Measurements from ENCODE around the gene SLC6A1.
"Not testable (repeated sequence)": the region's sequence is repeated elsewhere in the genome, so short reads cannot be mapped to it uniquely, and the experiment has no call there.

Gene SLC6A1

GRCh38 chr3:11072631-11073030 lies 80.1 kb downstream of the SLC6A1 start:
- Histone ChIP-seq H3K79me2 (ENCODE audit: insufficient read depth, low read length) (no peaks in the 10 kb centered on the region), H3K36me3 (ENCODE audit: low read length) (no peaks in the 10 kb centered on the region), H3K9me3 (ENCODE audit: insufficient read depth, low read length) (no peaks in the 10 kb centered on the region), H3K9me2 (replicated peaks; ENCODE audit: insufficient read depth, low read length) (no peaks in the 10 kb centered on the region), H2AFZ (ENCODE audit: low read depth, low read length, severe bottlenecking) (no peak overlapping the region), H3K27me3 (ENCODE audit: low read length) (no peaks in the 10 kb centered on the region), H3K4me3 (ENCODE audit: insufficient read depth, low read length, poor library complexity, severe bottlenecking) (no peak overlapping the region), H3K4me2 (ENCODE audit: low read depth, low read length, poor library complexity, severe bottlenecking) (no peak overlapping the region), H3K27ac (ENCODE audit: low read depth, low read length) (no peak overlapping the region), H4K20me1 (ENCODE audit: low read depth, low read length) (no peaks in the 10 kb centered on the region), H3F3A (ENCODE audit: insufficient read depth) (no peaks in the 10 kb centered on the region), H3K9ac (ENCODE audit: low read length) (no peak overlapping the region)
- TF ChIP-seq CTCF (IDR thresholded peaks at IDR 0.05; ENCODE audit: insufficient read depth, low read length, poor library complexity, severe bottlenecking) (no peak), EZH2phosphoT487 (conservative IDR thresholded peaks at IDR 0.05; ENCODE audit: low read length) (no peak)

- Histone ChIP-seq H3K36me3 (ENCODE audit: low read length) (no peaks in the 10 kb centered on the region), H3K4me2 (ENCODE audit: low read depth, low read length, poor library complexity, severe bottlenecking) (no peak overlapping the region), H3F3A (ENCODE audit: insufficient read depth) (no peaks in the 10 kb centered on the region), H3K4me3 (ENCODE audit: insufficient read depth, low read length, poor library complexity, severe bottlenecking) (no peak overlapping the region), H2AFZ (ENCODE audit: low read depth, low read length, severe bottlenecking) (no peak overlapping the region), H3K27me3 (ENCODE audit: low read length) (no peaks in the 10 kb centered on the region), H3K27ac (ENCODE audit: low read depth, low read length) (no peak overlapping the region), H3K9me3 (ENCODE audit: insufficient read depth, low read length) (no peaks in the 10 kb centered on the region), H3K79me2 (ENCODE audit: insufficient read depth, low read length) (no peaks in the 10 kb centered on the region), H3K9ac (ENCODE audit: low read length) (no peak overlapping the region), H3K9me2 (replicated peaks; ENCODE audit: insufficient read depth, low read length) (no peaks in the 10 kb centered on the region), H4K20me1 (ENCODE audit: low read depth, low read length) (no peaks in the 10 kb centered on the region)
- TF ChIP-seq EZH2phosphoT487 (conservative IDR thresholded peaks at IDR 0.05; ENCODE audit: low read length), result no peak
- TF ChIP-seq CTCF (IDR thresholded peaks at IDR 0.05; ENCODE audit: insufficient read depth, low read length, poor library complexity, severe bottlenecking), result no peak
These were observed 81.5 kb downstream of the SLC6A1 start for GRCh38 chr3:11074011-11074410.

GRCh38 chr3:11074451-11074850 lies 81.9 kb downstream of the SLC6A1 start:
- Histone ChIP-seq H3K9me3 (ENCODE audit: insufficient read depth, low read length) (no peaks in the 10 kb centered on the region), H3K27ac (ENCODE audit: low read depth, low read length) (no peak overlapping the region), H3K27me3 (ENCODE audit: low read length) (no peaks in the 10 kb centered on the region), H3F3A (ENCODE audit: insufficient read depth) (no peaks in the 10 kb centered on the region), H3K9me2 (replicated peaks; ENCODE audit: insufficient read depth, low read length) (no peaks in the 10 kb centered on the region), H4K20me1 (ENCODE audit: low read depth, low read length) (no peaks in the 10 kb centered on the region), H3K4me3 (ENCODE audit: insufficient read depth, low read length, poor library complexity, severe bottlenecking) (no peak overlapping the region), H3K36me3 (ENCODE audit: low read length) (no peaks in the 10 kb centered on the region), H2AFZ (ENCODE audit: low read depth, low read length, severe bottlenecking) (no peak overlapping the region), H3K9ac (ENCODE audit: low read length) (no peak overlapping the region), H3K79me2 (ENCODE audit: insufficient read depth, low read length) (no peaks in the 10 kb centered on the region), H3K4me2 (ENCODE audit: low read depth, low read length, poor library complexity, severe bottlenecking) (no peak overlapping the region)
- TF ChIP-seq CTCF (IDR thresholded peaks at IDR 0.05; ENCODE audit: insufficient read depth, low read length, poor library complexity, severe bottlenecking) (no peak), EZH2phosphoT487 (conservative IDR thresholded peaks at IDR 0.05; ENCODE audit: low read length) (no peak)

GRCh38 chr3:11075122-11075521 lies 82.6 kb downstream of the SLC6A1 start:
- H3F3A ChIP-seq (ENCODE audit: insufficient read depth); H3K27me3 ChIP-seq (ENCODE audit: low read length); H3K4me2 ChIP-seq (ENCODE audit: low read depth, low read length, poor library complexity, severe bottlenecking); H3K36me3 ChIP-seq (ENCODE audit: low read length); H3K4me3 ChIP-seq (ENCODE audit: insufficient read depth, low read length, poor library complexity, severe bottlenecking); H2AFZ ChIP-seq (ENCODE audit: low read depth, low read length, severe bottlenecking); H3K9me2 ChIP-seq (replicated peaks; ENCODE audit: insufficient read depth, low read length); H3K9me3 ChIP-seq (ENCODE audit: insufficient read depth, low read length); H3K79me2 ChIP-seq (ENCODE audit: insufficient read depth, low read length); H3K27ac ChIP-seq (ENCODE audit: low read depth, low read length); H3K9ac ChIP-seq (ENCODE audit: low read length); H4K20me1 ChIP-seq (ENCODE audit: low read depth, low read length): not testable (repeated sequence)

Data from SU-DHL-6 (cell line).